GM19467 (cell line): ENCODE results near the gene RAI1.

Source experiments
- ATAC-seq: cut with Tn5 transposase; IDR thresholded peaks from one replicate; pipeline ENCODE4 v1.9.1; 2021; ENCODE audit warnings: mild to moderate bottlenecking, moderate library complexity; ENCODE audit not compliant: unreplicated experiment

RAI1 gene

GRCh38 chr17:17713839-17714238 lies 32.6 kb downstream of the RAI1 start:
- no peak for ATAC-seq

- ATAC-seq = no peak
These were observed 33.1 kb downstream of the RAI1 start for GRCh38 chr17:17714261-17714866.

GRCh38 chr17:17714879-17715278 lies 33.6 kb downstream of the RAI1 start:
- ATAC-seq = no peak

GRCh38 chr17:17716837-17717523 lies 35.7 kb downstream of the RAI1 start:
- ATAC-seq = no peak

GRCh38 chr17:17718251-17718650 lies 37.0 kb downstream of the RAI1 start:
- ATAC-seq = no peak

GRCh38 chr17:17719199-17719940 lies 38.1 kb downstream of the RAI1 start:
- no peak for ATAC-seq

- ATAC-seq = no peak
These were observed 38.8 kb downstream of the RAI1 start for GRCh38 chr17:17719966-17720543.

- no peak for ATAC-seq
These were observed 39.9 kb downstream of the RAI1 start for GRCh38 chr17:17721140-17721668.

GRCh38 chr17:17722081-17722905 lies 41.0 kb downstream of the RAI1 start:
- ATAC-seq = no peak

GRCh38 chr17:17722906-17723353 lies 41.7 kb downstream of the RAI1 start:
- ATAC-seq = no peak

GRCh38 chr17:17723354-17724261 lies 42.4 kb downstream of the RAI1 start:
- no peak for ATAC-seq

- no peak for ATAC-seq
These were observed 43.2 kb downstream of the RAI1 start for GRCh38 chr17:17724307-17725010.

- no peak for ATAC-seq
These were observed 43.9 kb downstream of the RAI1 start for GRCh38 chr17:17725011-17725751.

GRCh38 chr17:17725752-17726457 lies 44.6 kb downstream of the RAI1 start:
- no peak for ATAC-seq

GRCh38 chr17:17726458-17727060 lies 45.3 kb downstream of the RAI1 start:
- no peak for ATAC-seq

GRCh38 chr17:17727111-17727659 lies 45.9 kb downstream of the RAI1 start:
- ATAC-seq = no peak

GRCh38 chr17:17728146-17728545 lies 46.9 kb downstream of the RAI1 start:
- ATAC-seq = no peak
